Prostate gland (tissue), 2 donors: ENCODE measurements around the gene CNTN5. TPM values are rescaled to one million over a fixed set of nuclear protein-coding genes. Genes with fewer than 3 reads are reported as not detected.

ENCODE experiments used
- DNase-seq: peaks from one replicate; pipeline ENCODE4 v3.0.0-alpha.2; 2019; ENCODE audit warnings: low spot score
- H3K27ac ChIP-seq, 2 donors: fragments of 200-600 bp; sonication (generic); 2 replicates each; pipeline ENCODE4 v1.5.1; 2017 to 2019
- H3K27me3 ChIP-seq: fragments of 200-600 bp; sonication (generic); replicated peaks from 2 replicates; pipeline ENCODE4 v1.5.1; 2019; ENCODE audit not compliant: insufficient read depth
- H3K36me3 ChIP-seq, 2 donors: fragments of 200-600 bp; sonication (generic); 1 replicate in 1 of 2; 2 replicates in 1 of 2; pipeline versions ENCODE4 v1.5.1 to v1.8.1; 2017 to 2019
- H3K4me1 ChIP-seq: fragments of 200-600 bp; sonication (generic); replicated peaks from 2 replicates; pipeline ENCODE4 v1.5.1; 2019
- H3K4me3 ChIP-seq, 2 donors: fragments of 200-600 bp; sonication (generic); 2 replicates each; pipeline ENCODE4 v1.5.1; 2017 to 2019
- H3K9me3 ChIP-seq: fragments of 200-600 bp; sonication (generic); 2 replicates; pipeline ENCODE4 v1.5.1; 2017
- CTCF ChIP-seq, 4 experiments: fragments of 200-600 bp in 2 of 4; fragments of 450-650 bp in 2 of 4; sonication (generic) in 2 of 4; IDR thresholded peaks; 1 replicate in 3 of 4; 2 replicates in 1 of 4; pipeline ENCODE4 v1.5.1; 2016 to 2019; ENCODE audit warnings: antibody characterized with exemption in 4 of 4, mild to moderate bottlenecking in 2 of 4, moderate library complexity in 2 of 4
- POLR2A ChIP-seq: fragments of 450-650 bp; IDR thresholded peaks from one replicate; pipeline ENCODE4 v1.6.1; 2016; ENCODE audit warnings: antibody characterized with exemption, mild to moderate bottlenecking
- POLR2AphosphoS5 ChIP-seq: sonication (generic); formaldehyde crosslinking; IDR thresholded peaks from one replicate; pipeline ENCODE4 v1.6.1; 2017; ENCODE audit warnings: antibody characterized with exemption
- WGBS: methylation state at CpG from one replicate; pipeline ENCODE4 v1.1.5; 2018; 5-methylcytosine and 5-hydroxymethylcytosine counted together
- intact Hi-C: fragments of 100-400 bp; cut with DNase I; formaldehyde crosslinking; loops from one replicate; pipeline ENCODE4 v1.14.2; 2022
- total RNA-seq, 2 donors: library from RNA; depleted of rRNA; stranded (reverse); fragments of >200 nt; gene quantifications; one replicate each; pipeline ENCODE4 v1.1.0, GENCODE V29; 2016

Gene CNTN5
- total RNA-seq, 2 donors from 2014 or later = 1.0 TPM; not detected in 1

- no peak overlapping the region for H3K27ac ChIP-seq
- WGBS = 47% methylated on average over 3 of the region's 3 CpGs
- no peaks in the 10 kb centered on the region for H3K27me3 ChIP-seq
- TF ChIP-seq POLR2A = no peak
- TF ChIP-seq POLR2AphosphoS5 = no peak
- TF ChIP-seq CTCF (IDR thresholded peaks at IDR 0.05) = no peak
- no peak for DNase-seq
- intact Hi-C loops = no loop called here
- no peaks in the 10 kb centered on the region for H3K36me3 ChIP-seq
- H3K4me3 ChIP-seq = no peak overlapping the region
- no peaks in the 10 kb centered on the region for H3K4me1 ChIP-seq
- no peaks in the 10 kb centered on the region for H3K9me3 ChIP-seq
Measured at GRCh38 chr11:99268886-99269285, 248.1 kb downstream of the CNTN5 start.

DNA sequence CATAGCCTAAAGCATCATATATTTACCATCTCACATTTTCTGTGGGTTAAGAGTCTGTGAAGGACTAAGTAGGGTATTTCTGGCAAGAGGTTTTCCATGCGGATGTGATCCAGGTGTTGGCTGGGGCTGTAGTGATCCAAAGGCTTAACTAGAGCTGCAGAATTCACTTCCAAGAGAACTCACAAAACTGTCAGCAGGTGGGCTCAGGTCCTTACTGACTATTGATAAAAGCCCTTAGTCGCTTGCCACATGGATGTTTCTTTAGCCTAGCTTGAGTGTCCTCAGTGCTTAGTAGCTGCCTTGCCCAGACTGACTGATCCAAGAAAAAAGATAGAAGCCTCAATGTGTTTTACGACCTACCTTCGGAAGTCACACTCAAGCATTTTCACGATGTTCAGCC, 250.8 kb downstream of the CNTN5 start:
- WGBS = 61% methylated on average over 5 of the region's 5 CpGs
- DNase-seq = no peak
- TF ChIP-seq POLR2A (no peak), POLR2AphosphoS5 (no peak), CTCF (IDR thresholded peaks at IDR 0.05) (no peak)
- Histone ChIP-seq H3K4me3 (no peak overlapping the region), H3K27ac (no peak overlapping the region), H3K9me3 (no peaks in the 10 kb centered on the region), H3K27me3 (no peaks in the 10 kb centered on the region), H3K4me1 (no peaks in the 10 kb centered on the region), H3K36me3 (no peaks in the 10 kb centered on the region)
- intact Hi-C loops = no loop called here

DNA sequence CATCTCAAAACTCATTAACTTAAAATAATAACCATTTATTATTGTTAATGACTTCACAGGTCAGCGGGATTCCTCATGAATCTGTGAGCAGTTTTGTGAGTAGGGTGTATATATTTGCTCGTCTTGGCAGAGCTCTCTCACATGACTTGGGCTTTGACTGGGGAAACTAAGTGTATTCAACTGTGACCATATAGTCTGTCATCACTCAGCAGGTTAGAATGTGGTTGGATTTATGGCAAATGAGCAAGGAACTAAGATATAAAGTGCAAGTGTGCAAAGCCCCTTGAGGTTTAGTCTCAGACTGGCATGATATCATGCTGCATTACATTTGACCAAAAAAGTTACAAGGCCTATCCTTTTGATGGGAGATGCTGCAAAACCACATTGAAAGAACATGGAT, 254.8 kb downstream of the CNTN5 start:
- Histone ChIP-seq H3K4me1 (no peaks in the 10 kb centered on the region), H3K36me3 (no peaks in the 10 kb centered on the region), H3K9me3 (no peaks in the 10 kb centered on the region), H3K27me3 (no peaks in the 10 kb centered on the region), H3K4me3 (no peak overlapping the region), H3K27ac (no peak overlapping the region)
- WGBS = 96% methylated on average over 2 of the region's 2 CpGs
- intact Hi-C loops = no loop called here
- no peak for DNase-seq
- no peak for TF ChIP-seq POLR2A

DNA sequence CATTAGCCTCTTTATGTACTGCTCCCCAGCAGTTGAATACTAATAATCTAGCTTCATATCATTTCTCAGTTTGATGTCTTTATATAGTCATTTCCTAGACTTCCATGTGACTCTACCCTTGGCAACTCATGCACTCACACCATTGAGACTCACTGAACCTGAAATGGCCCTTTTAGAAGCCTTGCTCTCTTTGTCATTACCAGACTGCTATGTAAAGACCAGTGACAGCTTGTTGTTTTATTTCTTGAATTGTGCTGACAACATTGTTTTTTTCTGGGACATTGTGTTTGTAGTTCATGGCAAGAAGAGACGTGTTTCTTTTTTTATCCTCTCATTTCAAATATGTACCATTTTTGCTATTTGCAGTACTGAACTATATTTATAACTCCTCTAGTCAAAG, 256.5 kb downstream of the CNTN5 start:
- Histone ChIP-seq H3K9me3 (no peaks in the 10 kb centered on the region), H3K27ac (no peak overlapping the region), H3K4me3 (no peak overlapping the region), H3K36me3 (no peaks in the 10 kb centered on the region), H3K4me1 (no peaks in the 10 kb centered on the region), H3K27me3 (no peaks in the 10 kb centered on the region)
- DNase-seq = no peak
- WGBS = 8% methylated on average over 1 of the region's 1 CpG
- intact Hi-C loops = no loop called here
- no peak for TF ChIP-seq CTCF (IDR thresholded peaks at IDR 0.05)
- no peak for TF ChIP-seq POLR2AphosphoS5
- TF ChIP-seq POLR2A = no peak

GRCh38 chr11:99279266-99279665, 258.5 kb downstream of the CNTN5 start:
- Histone ChIP-seq H3K27ac (no peak overlapping the region), H3K36me3 (no peaks in the 10 kb centered on the region), H3K9me3 (no peaks in the 10 kb centered on the region), H3K27me3 (no peaks in the 10 kb centered on the region), H3K4me1 (no peaks in the 10 kb centered on the region), H3K4me3 (no peak overlapping the region)
- TF ChIP-seq POLR2AphosphoS5 = no peak
- TF ChIP-seq POLR2A = no peak
- TF ChIP-seq CTCF (IDR thresholded peaks at IDR 0.05) = no peak
- intact Hi-C loops = no loop called here
- no peak for DNase-seq
